K562 (cell line): Measurements from ENCODE around the gene SEC14L5. TPM values are rescaled to one million over a fixed set of nuclear protein-coding genes. Genes with fewer than 3 reads are reported as not detected.
A peak's percentile ranks its signal among the peaks of the same experiment; 100 is the strongest.

ENCODE experiments used
- ATAC-seq: fragments of 200-7000 bp; cut with Tn5 transposase; 3 replicates; pipeline ENCODE4 v1.9.1; 2020; ENCODE audit warnings: moderate library complexity
- BruUV-seq: library from RNA; stranded (reverse); fragments of 400-500 nt; replicated peaks from 2 replicates; lab custom pipeline; 2021; lab: Mats Ljungman, UMichigan
- CTCF ChIA-PET: fragments of 300-600 bp; formaldehyde crosslinking; extraction: SDS; loops from one replicate; lab custom pipeline; 2021; ENCODE audit warnings: low intra/inter-chr PET ratio; lab: Yijun Ruan, JAX
- POLR2A ChIA-PET: fragments of 300-600, 350-650 bp; sonication (Branson Sonifier 250); formaldehyde crosslinking; extraction: SDS; loops from one replicate; lab custom pipeline; 2021; ENCODE audit warnings: antibody characterized with exemption, inconsistent platforms; lab: Yijun Ruan, JAX
- DNase-seq, 4 experiments: peaks; one replicate each; pipeline versions ENCODE4 v3.0.0 to v3.0.0-alpha.2; 2011 to 2018; ENCODE audit warnings: low spot score in 3 of 4, mixed read lengths in 3 of 4; ENCODE audit errors: extremely low read depth in 1 of 4
- FAIRE-seq: peaks from 2 replicates; lab custom pipeline; 2011; peaks lifted over from hg19 to GRCh38; lab: Jason Lieb, UNC
- H2AFZ ChIP-seq: 2 replicates; pipeline ENCODE4 v1.6.0; 2011; ENCODE audit warnings: low read depth, low read length, control low read depth, inconsistent platforms
- H3K27ac ChIP-seq: fragments of 200-600 bp; 3 replicates; pipeline ENCODE4 v1.8.0; 2011; ENCODE audit warnings: low read depth, mild to moderate bottlenecking, control low read depth, inconsistent platforms, low read length, moderate library complexity, mixed read lengths; ENCODE audit errors: extremely low read depth
- H3K27me3 ChIP-seq, 2 experiments: fragments of 300-600 bp in 1 of 2; 2 replicates in 1 of 2; 3 replicates in 1 of 2; pipeline versions ENCODE4 v1.6.0 to v1.8.0; 2011; ENCODE audit warnings: inconsistent platforms in 2 of 2, low read length in 2 of 2, mild to moderate bottlenecking in 1 of 2, mixed read lengths in 1 of 2, moderate library complexity in 1 of 2; ENCODE audit not compliant: control insufficient read depth in 2 of 2, insufficient read depth in 2 of 2
- H3K36me3 ChIP-seq: fragments of 300-600 bp; 3 replicates; pipeline ENCODE4 v1.8.0; 2011; ENCODE audit warnings: mild to moderate bottlenecking, low read length, inconsistent platforms; ENCODE audit not compliant: control insufficient read depth, insufficient read depth
- H3K4me1 ChIP-seq, 2 experiments: fragments of 200-600 bp in 1 of 2; replicated peaks in 1 of 2; 2 replicates in 1 of 2; 3 replicates in 1 of 2; pipeline versions ENCODE4 v1.5.1 to v1.8.0; 2011; ENCODE audit warnings: inconsistent platforms in 2 of 2, low read length in 2 of 2, mild to moderate bottlenecking in 1 of 2, mixed read lengths in 1 of 2, moderate library complexity in 1 of 2; ENCODE audit not compliant: control insufficient read depth in 2 of 2, insufficient read depth in 2 of 2
- H3K4me2 ChIP-seq: 2 replicates; pipeline ENCODE4 v1.6.1; 2011; ENCODE audit warnings: low read length, control low read depth, inconsistent platforms, mixed read lengths; ENCODE audit not compliant: insufficient read depth
- H3K4me3 ChIP-seq: fragments of 200-600 bp; sonication (generic), shearing (Covaris generic); 2 replicates; pipeline ENCODE4 v1.5.1; 2016; ENCODE audit warnings: control low read depth, inconsistent platforms
- H3K79me2 ChIP-seq: fragments of 200-600 bp; 3 replicates; pipeline ENCODE4 v1.8.0; 2011; ENCODE audit warnings: low read length, inconsistent platforms; ENCODE audit not compliant: control insufficient read depth, insufficient read depth
- H3K9ac ChIP-seq, 2 experiments: 2 replicates each; pipeline versions ENCODE4 v1.6.0 to v1.6.1; 2011; ENCODE audit warnings: low read depth in 2 of 2, low read length in 2 of 2, control low read depth in 1 of 2, inconsistent platforms in 1 of 2, mild to moderate bottlenecking in 1 of 2, mixed read lengths in 1 of 2; ENCODE audit not compliant: insufficient read depth in 1 of 2
- H3K9me1 ChIP-seq: one replicate; pipeline ENCODE4 v1.6.0; 2011; ENCODE audit warnings: inconsistent platforms, mild to moderate bottlenecking, low read length, moderate library complexity; ENCODE audit not compliant: control insufficient read depth, insufficient read depth
- H3K9me3 ChIP-seq: replicated peaks from 2 replicates; pipeline ENCODE4 v1.5.1; 2011; ENCODE audit warnings: low read depth, low read length, inconsistent platforms; ENCODE audit not compliant: control insufficient read depth, insufficient read depth
- H4K20me1 ChIP-seq: replicated peaks from 2 replicates; pipeline ENCODE4 v1.6.1; 2011; ENCODE audit warnings: low read length, inconsistent platforms, mixed read lengths; ENCODE audit not compliant: control insufficient read depth, insufficient read depth
- USF1 ChIP-seq: sonication (generic); formaldehyde crosslinking; IDR thresholded peaks from 2 replicates; pipeline ENCODE4 v1.9.0; 2022; ENCODE audit warnings: mild to moderate bottlenecking, missing genetic modification reagents
- ZNF263 ChIP-seq: sonication (generic); formaldehyde crosslinking; IDR thresholded peaks from 2 replicates; pipeline ENCODE4 v1.8.0; 2022; ENCODE audit warnings: mild to moderate bottlenecking, missing genetic modification reagents, borderline replicate concordance
- WGBS: fragments of 100-300 bp; shearing (Covaris generic); methylation state at CpG from one replicate; pipeline ENCODE4 v1.1.6; 2016; ENCODE audit warnings: low coverage, mixed read lengths; ENCODE audit not compliant: insufficient coverage; ENCODE audit errors: missing lambda C conversion rate; 5-methylcytosine and 5-hydroxymethylcytosine counted together
- in situ Hi-C: fragments of 300-500 bp; cut with MboI; formaldehyde crosslinking; loops from 4 replicates; pipeline ENCODE4 v1.15.0; 2018; ENCODE audit warnings: inconsistent platforms, mixed read lengths
- intact Hi-C: fragments of 100-400 bp; cut with micrococcal nuclease; formaldehyde crosslinking; loops from 2 replicates; pipeline ENCODE4 v1.14.2; 2022
- polyA plus RNA-seq, 8 experiments: library from polyadenylated mRNA; depleted of rRNA in 4 of 8; stranded (reverse) in 5 of 8; unstranded in 3 of 8; fragments of >200 nt; fragmentation: Nextera tagmentation in 2 of 8; fragmentation: Illumina TruSeq in 1 of 8; extraction: Ambion mirVana in 2 of 8; extraction: Trizol in 1 of 8; gene quantifications; 2 replicates each; pipeline versions ENCODE4 v1.2.1 to v1.2.3, GENCODE V29; 2011 to 2014; ENCODE audit warnings: inconsistent platforms in 1 of 8, missing spikeins in 1 of 8
- total RNA-seq, 7 experiments: library from RNA; depleted of rRNA in 6 of 7; stranded (reverse); fragments of >200 nt in 6 of 7; fragmentation: Illumina TruSeq in 2 of 7; extraction: Trizol in 2 of 7; gene quantifications; 2 replicates each; pipeline versions ENCODE4 v1.2.1 to v1.2.3, GENCODE V29; 2011 to 2021; ENCODE audit warnings: low replicate concordance in 1 of 7

SEC14L5 gene
- total and polyA plus RNA-seq, 9 of the 15 experiments (the other 6 are each of a cell fraction or from before 2014, with no cell fraction given): 0.11 TPM; not detected in 8

- Histone ChIP-seq H3K27me3 (peaks cover 14 to 36% of the 10 kb centered on the region in 2 experiments; a peak in 4 of 5 replicates), H3K27ac (no peak overlapping the region), H2AFZ (no peak overlapping the region), H3K9ac (peak overlapping the region in 1 of 2 experiments; percentile 26; a peak in 1 of 4 replicates), H3K9me1 (no peaks in the 10 kb centered on the region), H4K20me1 (0 out of 2 replicates have a peak, but pooled peaks cover 4% of the 10 kb centered on the region), H3K79me2 (no peaks in the 10 kb centered on the region), H3K9me3 (no peaks in the 10 kb centered on the region), H3K4me3 (no peak overlapping the region), H3K36me3 (no peaks in the 10 kb centered on the region), H3K4me2 (no peak overlapping the region), H3K4me1 (peaks cover 4 to 25% of the 10 kb centered on the region in 2 experiments; a peak in 3 of 5 replicates)
- in situ Hi-C loops (no loop called here), intact Hi-C loops (no loop called here)
- 19% methylated on average over 15 of the region's 16 CpGs for WGBS
- FAIRE-seq (no peak), DNase-seq (no peak), ATAC-seq (no peak)
- ChIA-PET CTCF (no interaction called here), POLR2A (interaction anchor here (0.7 to 1.0 kb wide), 3 partner anchors 9 to 75 kb away, joined by 3 to 4 read pairs (median 3); partner anchors contain the start of gene SEC14L5)
- TF ChIP-seq USF1: no peak
- TF ChIP-seq ZNF263 (CRISPR knock-in tag): peak; percentile 72
- BruUV-seq: no TSS peak
Observed at GRCh38 chr16:4948903-4949766, 9.0 kb upstream of the SEC14L5 start.
